ENCODE results near the gene OGFRL1.

- TF ChIP-seq ZBTB11 (CRISPR knock-in tag; IDR thresholded peaks at IDR 0.05) (no peak), FOS (IDR thresholded peaks at IDR 0.05; ENCODE audit: extremely low read depth, insufficient read length) (no peak), TAF7 (tag; IDR thresholded peaks at IDR 0.05) (no peak), ZNF644 (tag; IDR thresholded peaks at IDR 0.05; ENCODE audit: low read depth) (no peak), MAZ (CRISPR knock-in tag; conservative IDR thresholded peaks at IDR 0.05 in 1 of 2, IDR thresholded peaks at IDR 0.05 in 1 of 2) (no peak), CTCF (IDR thresholded peaks at IDR 0.05 in 2 of 3, conservative IDR thresholded peaks at IDR 0.05 in 1 of 3; ENCODE audit: insufficient read depth in 2 of 3, low read depth in 1 of 3, low read length in 3 of 3) (no peak), E2F1 (CRISPR knock-in tag; IDR thresholded peaks at IDR 0.05) (no peak)
Measured at GRCh38 chr6:71252410-71252809, 36.2 kb upstream of the OGFRL1 start.
